ENCODE measurements around the gene UGCG. TPM values are rescaled to one million over a fixed set of nuclear protein-coding genes. Genes with fewer than 3 reads are reported as not detected.

UGCG gene
- total RNA-seq, 2 donors from 2014 or later = 17.1 to 26.2 TPM

GRCh38 chr9:111868475-111868874, 28.1 kb upstream of the UGCG start:
- TF ChIP-seq CTCF (IDR thresholded peaks at IDR 0.05) (no peak), POLR2A (IDR thresholded peaks at IDR 0.05) (no peak)
- Histone ChIP-seq H3K4me1 (no peaks in the 10 kb centered on the region), H3K4me3 (no peak overlapping the region), H3K27ac (no peak overlapping the region), H3K9me3 (no peaks in the 10 kb centered on the region), H3K36me3 (replicated peaks in 1 of 2; ENCODE audit: insufficient read depth in 1 of 2, low read depth in 2 of 2) (no peaks in the 10 kb centered on the region), H3K27me3 (no peaks in the 10 kb centered on the region)
- ATAC-seq (no peak), DNase-seq (no peak)
- intact Hi-C loops (cut with DNase I) = no loop called here
- 94% methylated on average over 6 of the region's 6 CpGs for WGBS, 2 donors

- ATAC-seq (no peak), DNase-seq (no peak)
- H3K36me3 ChIP-seq (replicated peaks in 1 of 2; ENCODE audit: insufficient read depth in 1 of 2, low read depth in 2 of 2) = no peaks in the 10 kb centered on the region
- H3K27ac ChIP-seq = no peak overlapping the region
- no peaks in the 10 kb centered on the region for H3K9me3 ChIP-seq
- H3K4me3 ChIP-seq = no peak overlapping the region
- intact Hi-C loops (cut with DNase I) = no loop called here
- H3K4me1 ChIP-seq = no peaks in the 10 kb centered on the region
- WGBS, 2 donors = 89 to 92% methylated on average over 3 of the region's 3 CpGs
- TF ChIP-seq CTCF (IDR thresholded peaks at IDR 0.05) (no peak), POLR2A (IDR thresholded peaks at IDR 0.05) (no peak)
- H3K27me3 ChIP-seq = no peaks in the 10 kb centered on the region
Measured at GRCh38 chr9:111870774-111871498, 25.7 kb upstream of the UGCG start.

- no peaks in the 10 kb centered on the region for H3K36me3 ChIP-seq (replicated peaks in 1 of 2; ENCODE audit: insufficient read depth in 1 of 2, low read depth in 2 of 2)
- DNase-seq = no peak
- intact Hi-C loops (cut with DNase I) = no loop called here
- H3K4me3 ChIP-seq = no peak overlapping the region
- WGBS, 2 donors = 61 to 62% methylated on average over 6 of the region's 6 CpGs
- H3K4me1 ChIP-seq = no peaks in the 10 kb centered on the region
- H3K9me3 ChIP-seq = no peaks in the 10 kb centered on the region
- no peak for TF ChIP-seq CTCF (IDR thresholded peaks at IDR 0.05)
- TF ChIP-seq POLR2A (IDR thresholded peaks at IDR 0.05) = no peak
- no peaks in the 10 kb centered on the region for H3K27me3 ChIP-seq
- no peak for ATAC-seq
- no peak overlapping the region for H3K27ac ChIP-seq
Measured at GRCh38 chr9:111871499-111871855, 25.1 kb upstream of the UGCG start.

- no peak for DNase-seq
- H3K36me3 ChIP-seq (replicated peaks in 1 of 2; ENCODE audit: insufficient read depth in 1 of 2, low read depth in 2 of 2) = no peaks in the 10 kb centered on the region
- no peaks in the 10 kb centered on the region for H3K27me3 ChIP-seq
- intact Hi-C loops (cut with DNase I) = no loop called here
- H3K4me1 ChIP-seq = peaks cover 12% of the 10 kb centered on the region
- no peak overlapping the region for H3K27ac ChIP-seq
- no peaks in the 10 kb centered on the region for H3K9me3 ChIP-seq
- 52 to 55% methylated on average over 3 of the region's 3 CpGs for WGBS, 2 donors
- TF ChIP-seq CTCF (IDR thresholded peaks at IDR 0.05) (no peak), POLR2A (IDR thresholded peaks at IDR 0.05) (no peak)
- no peak for ATAC-seq
- H3K4me3 ChIP-seq = no peak overlapping the region
Measured at GRCh38 chr9:111872886-111873285, 23.7 kb upstream of the UGCG start.

- DNase-seq (no peak), ATAC-seq (no peak)
- intact Hi-C loops (cut with DNase I) = no loop called here
- Histone ChIP-seq H3K36me3 (replicated peaks in 1 of 2; ENCODE audit: insufficient read depth in 1 of 2, low read depth in 2 of 2) (no peaks in the 10 kb centered on the region), H3K27me3 (no peaks in the 10 kb centered on the region), H3K4me1 (peaks cover 20% of the 10 kb centered on the region), H3K27ac (no peak overlapping the region), H3K9me3 (no peaks in the 10 kb centered on the region), H3K4me3 (no peak overlapping the region)
- WGBS, 2 donors = 90% methylated on average over 6 of the region's 6 CpGs
- no peak for TF ChIP-seq POLR2A (IDR thresholded peaks at IDR 0.05)
- TF ChIP-seq CTCF (IDR thresholded peaks at IDR 0.05) = no peak
Measured at GRCh38 chr9:111873901-111874300, 22.7 kb upstream of the UGCG start.
